Stimulated activated CD4-positive, alpha-beta T cell treated with anti-CD3 and anti-CD28 coated beads, Interleukin-4, amount 100 ng/mL, for 24 hours (primary cell): ENCODE results near the gene SLIRP.
"Not testable (repeated sequence)": the region's sequence is repeated elsewhere in the genome, so short reads cannot be mapped to it uniquely, and the experiment has no call there.

Source experiments
- DNase-seq: peaks from one replicate; pipeline ENCODE4 v3.0.0-alpha.2; 2020

SLIRP gene

GRCh38 chr14:77707724-77708408 is at the start of gene SLIRP, which contains the start of gene ALKBH1:
Gene SLIRP (plus strand): TSS chr14:77708103. CDS start chr14:77708112, 9 bp downstream.
Gene ALKBH1 (minus strand): TSS chr14:77708023. CDS start chr14:77708004, 19 bp downstream.
- DNase-seq: peak; percentile 90

- DNase-seq: no peak
Measured at GRCh38 chr14:77659831-77660230, 48.1 kb upstream of the SLIRP start.

- DNase-seq: no peak
Measured at GRCh38 chr14:77660754-77661153, 47.1 kb upstream of the SLIRP start.

GRCh38 chr14:77661562-77661961 is 46.3 kb upstream of the SLIRP start:
- not testable (repeated sequence) for DNase-seq

GRCh38 chr14:77663293-77663692 is 44.6 kb upstream of the SLIRP start:
- DNase-seq: no peak

GRCh38 chr14:77667331-77667730 is 40.6 kb upstream of the SLIRP start:
- DNase-seq: no peak

- no peak for DNase-seq
Measured at GRCh38 chr14:77673193-77673592, 34.7 kb upstream of the SLIRP start.

GRCh38 chr14:77674931-77675330 is 33.0 kb upstream of the SLIRP start:
- DNase-seq: no peak

GRCh38 chr14:77681196-77682157 is 26.4 kb upstream of the SLIRP start:
- DNase-seq: no peak

GRCh38 chr14:77682158-77682553 is 25.7 kb upstream of the SLIRP start:
- DNase-seq: no peak

GRCh38 chr14:77691259-77691658 is 16.6 kb upstream of the SLIRP start:
- DNase-seq: no peak

GRCh38 chr14:77707355-77707723 is 564 bp upstream of the SLIRP start:
- no peak for DNase-seq

GRCh38 chr14:77708749-77709148 is 846 bp downstream of the SLIRP start:
- DNase-seq: no peak

GRCh38 chr14:77709412-77709811 is 1.5 kb downstream of the SLIRP start:
- no peak for DNase-seq

- DNase-seq: no peak
Measured at GRCh38 chr14:77710364-77710763, 2.5 kb downstream of the SLIRP start.

- DNase-seq: peak; percentile 18
Measured at GRCh38 chr14:77714926-77715325, 7.0 kb downstream of the SLIRP start.

GRCh38 chr14:77717608-77718305 is 9.9 kb downstream of the SLIRP start:
- DNase-seq: no peak

GRCh38 chr14:77721437-77721836 is 13.5 kb downstream of the SLIRP start:
- DNase-seq: no peak

- no peak for DNase-seq
Measured at GRCh38 chr14:77722301-77722700, 14.4 kb downstream of the SLIRP start.

GRCh38 chr14:77730976-77731497 is 23.1 kb downstream of the SLIRP start:
- no peak for DNase-seq

GRCh38 chr14:77738559-77739250 is 30.8 kb downstream of the SLIRP start:
- DNase-seq: peak; percentile 19

GRCh38 chr14:77741438-77741837 is 33.5 kb downstream of the SLIRP start:
- DNase-seq: no peak
